GM19468 (cell line): ENCODE results near the gene GXYLT1.
A peak's percentile ranks its signal among the peaks of the same experiment; 100 is the strongest.
"Not testable (repeated sequence)": the region's sequence is repeated elsewhere in the genome, so short reads cannot be mapped to it uniquely, and the experiment has no call there.

ENCODE experiments used
- ATAC-seq: cut with Tn5 transposase; IDR thresholded peaks from one replicate; pipeline ENCODE4 v1.9.1; 2021; ENCODE audit warnings: mild to moderate bottlenecking, moderate library complexity, moderate number of reproducible peaks; ENCODE audit not compliant: unreplicated experiment; ENCODE audit errors: extremely low read depth

GXYLT1 gene

DNA sequence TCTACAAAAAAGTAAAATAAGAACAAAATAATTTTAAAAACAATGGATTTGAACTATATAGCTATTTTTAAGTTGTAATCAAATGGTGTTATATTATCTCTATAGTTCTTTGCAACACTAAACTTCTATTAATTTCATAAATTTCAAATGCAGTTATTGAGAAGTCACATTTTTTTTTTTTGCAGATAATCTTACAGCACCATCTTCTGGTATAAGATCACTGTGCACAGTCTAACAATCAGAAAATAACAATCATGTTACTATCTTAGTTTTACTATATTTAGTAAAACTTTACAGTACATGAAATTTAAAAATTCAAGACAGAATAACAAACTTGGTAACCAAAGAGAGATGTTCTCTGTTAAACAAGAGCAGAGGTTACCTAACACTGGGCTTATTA lies 40.6 kb downstream of the GXYLT1 start:
- ATAC-seq = no peak

GRCh38 chr12:42103155-42103554 lies 41.5 kb downstream of the GXYLT1 start:
- ATAC-seq = no peak

DNA sequence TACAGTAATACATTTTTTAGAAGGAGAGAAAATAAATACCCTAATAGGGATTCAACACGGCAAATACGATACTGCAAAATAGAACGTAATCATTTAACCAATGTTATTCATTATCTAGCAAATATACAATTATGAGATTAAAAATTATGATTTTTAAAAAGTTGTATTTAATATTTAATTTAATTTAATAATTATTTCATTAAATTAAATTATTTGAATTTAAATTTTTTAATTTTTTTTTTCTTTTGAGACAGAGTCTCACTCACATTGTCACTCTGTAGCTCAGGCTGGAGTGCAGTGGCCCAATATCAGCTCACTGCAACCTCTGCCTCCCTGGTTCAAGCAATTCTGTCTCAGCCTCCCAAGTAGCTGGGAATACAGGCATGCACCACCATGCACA lies 42.0 kb downstream of the GXYLT1 start:
- ATAC-seq = no peak

DNA sequence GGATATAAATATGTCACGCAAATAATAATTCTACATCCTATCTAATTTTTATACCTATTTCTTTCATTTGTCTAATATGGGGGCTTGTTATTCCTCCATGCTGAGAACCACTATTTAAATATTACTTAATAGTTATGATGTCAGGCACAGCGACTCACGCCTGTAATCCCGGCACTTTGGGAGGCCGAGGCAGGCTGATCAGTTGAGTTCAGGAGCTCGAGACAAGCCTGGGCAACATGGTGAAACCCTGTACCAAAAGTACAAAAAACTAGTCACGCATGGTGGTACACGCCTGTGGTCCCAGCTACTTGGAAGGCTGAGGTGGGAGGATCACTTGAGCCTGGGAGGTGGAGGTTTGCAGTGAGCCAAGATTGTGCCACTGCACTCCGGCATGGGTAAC lies 45.2 kb downstream of the GXYLT1 start:
- ATAC-seq = no peak

- peak; percentile 89 for ATAC-seq
Measured at GRCh38 chr12:42097971-42098370, 46.7 kb downstream of the GXYLT1 start.

GRCh38 chr12:42094277-42094676 lies 50.4 kb downstream of the GXYLT1 start:
- ATAC-seq = no peak

- ATAC-seq = no peak
Measured at GRCh38 chr12:42091769-42092168, 52.9 kb downstream of the GXYLT1 start.

- ATAC-seq = no peak
Measured at GRCh38 chr12:42090899-42091298, 53.8 kb downstream of the GXYLT1 start.

GRCh38 chr12:42086031-42086430 lies 58.6 kb downstream of the GXYLT1 start:
- no peak for ATAC-seq

- no peak for ATAC-seq
Measured at GRCh38 chr12:42085594-42085993, 59.1 kb downstream of the GXYLT1 start.

DNA sequence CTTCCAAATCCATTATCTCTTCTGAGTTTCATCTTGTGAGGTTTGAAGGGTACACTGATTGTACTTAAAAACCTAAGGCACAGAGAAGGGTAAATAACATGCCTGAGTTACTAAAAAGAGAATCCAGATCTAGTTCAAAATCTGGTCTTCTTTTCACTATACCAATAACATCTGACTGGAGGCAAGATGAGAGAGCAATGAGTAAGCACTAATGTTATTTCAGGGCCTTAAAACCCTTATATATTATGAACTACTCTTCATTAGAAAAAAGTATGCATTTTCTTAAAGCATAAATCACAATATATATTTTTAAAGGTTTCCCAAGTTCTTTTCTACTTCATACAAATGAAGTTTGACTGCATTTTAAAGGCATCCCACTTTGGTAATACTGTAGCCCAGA lies 60.2 kb downstream of the GXYLT1 start:
- ATAC-seq = no peak

DNA sequence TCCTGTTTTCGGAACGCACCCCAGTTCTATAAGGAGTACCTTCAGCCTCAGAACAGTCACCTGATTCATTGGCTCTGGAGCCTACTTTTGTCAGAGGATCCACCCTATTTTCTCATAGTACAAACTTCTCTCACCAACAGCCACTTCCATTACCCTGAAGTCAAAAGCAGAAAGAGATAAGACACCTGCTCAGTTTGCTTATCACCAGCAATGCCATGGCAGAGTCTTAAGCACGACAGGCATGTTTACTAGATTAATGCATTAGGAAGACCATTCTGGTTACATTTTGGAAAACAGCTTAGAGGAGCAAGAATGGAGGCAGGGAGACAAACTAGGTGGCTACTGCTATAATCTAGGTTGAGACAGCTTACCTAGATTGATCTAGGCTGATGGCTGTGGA lies 67.7 kb downstream of the GXYLT1 start:
- ATAC-seq = no peak

DNA sequence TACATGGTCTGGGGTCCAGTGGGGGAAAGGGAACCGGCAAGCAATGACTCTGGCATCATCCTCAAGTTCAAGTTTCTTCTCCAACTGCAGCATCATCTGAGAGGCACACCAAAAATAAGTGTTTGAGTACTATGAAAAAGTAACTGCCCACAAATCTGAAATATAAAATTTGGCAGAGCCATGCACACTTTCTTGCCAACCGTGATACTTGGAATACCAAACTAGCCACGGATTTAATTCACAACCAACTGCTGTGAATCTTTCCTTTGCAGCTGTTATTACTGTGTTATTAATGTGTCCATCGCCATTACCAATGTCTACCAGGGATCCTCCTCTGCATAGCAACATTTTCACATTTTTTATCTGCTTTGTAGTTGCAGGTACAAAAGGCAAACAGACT lies 74.6 kb downstream of the GXYLT1 start:
- no peak for ATAC-seq

DNA sequence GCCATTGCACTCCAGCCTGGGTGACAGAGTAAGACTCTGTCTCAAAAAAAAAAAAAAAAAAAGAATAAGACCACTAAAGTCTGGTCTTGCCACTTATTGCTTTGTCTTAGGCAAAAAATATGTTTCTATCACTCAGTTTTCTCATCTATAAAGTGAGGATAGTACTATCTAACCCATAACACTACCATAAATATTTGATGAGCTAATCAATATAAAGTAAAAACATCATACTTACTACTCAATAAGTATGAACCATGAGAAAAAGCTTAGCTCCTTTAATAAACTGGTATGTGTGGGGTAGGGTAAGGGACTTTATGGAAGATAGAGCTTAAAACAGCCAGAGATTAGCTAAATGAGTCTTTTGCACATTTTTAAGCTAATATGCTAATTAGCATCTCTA lies 85.5 kb downstream of the GXYLT1 start:
- ATAC-seq = no peak

DNA sequence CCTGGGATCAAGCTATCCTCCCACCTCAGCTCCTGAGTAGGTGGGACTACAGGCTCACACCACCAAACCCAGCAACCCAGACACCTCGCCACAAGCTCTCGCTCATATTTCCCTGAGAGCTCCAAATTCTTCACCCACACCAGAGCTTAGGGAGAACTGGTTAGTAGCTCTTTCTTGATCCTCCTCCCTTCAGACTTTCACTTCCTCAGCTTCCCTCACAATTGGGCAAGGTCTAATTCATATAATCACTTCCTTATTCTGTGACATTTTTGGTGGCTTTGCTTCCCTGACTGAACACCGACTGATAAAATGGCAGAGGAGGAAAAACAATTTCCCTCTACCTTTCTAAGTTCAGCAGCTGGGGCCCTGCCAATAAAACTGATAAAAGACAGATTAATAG lies 88.5 kb downstream of the GXYLT1 start:
- peak; percentile 89 for ATAC-seq

DNA sequence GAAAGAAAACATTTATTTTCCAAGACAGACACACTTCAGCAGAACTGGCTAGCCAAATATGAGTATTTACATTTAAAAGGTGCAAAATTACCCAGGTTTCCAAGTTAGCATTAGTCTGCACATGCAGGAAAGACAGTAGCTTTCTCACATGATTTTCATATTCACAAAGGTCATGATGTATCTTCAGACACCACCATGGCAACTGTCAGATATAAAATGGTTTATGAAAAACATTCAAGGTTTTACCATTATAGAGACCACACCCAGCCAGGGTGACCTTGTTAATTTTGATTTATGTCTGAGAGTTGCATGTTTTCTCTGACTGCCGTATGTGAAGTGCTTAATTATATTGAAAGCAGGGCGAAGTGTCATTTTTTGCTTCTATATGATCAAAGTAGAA lies 91.2 kb downstream of the GXYLT1 start:
- no peak for ATAC-seq

DNA sequence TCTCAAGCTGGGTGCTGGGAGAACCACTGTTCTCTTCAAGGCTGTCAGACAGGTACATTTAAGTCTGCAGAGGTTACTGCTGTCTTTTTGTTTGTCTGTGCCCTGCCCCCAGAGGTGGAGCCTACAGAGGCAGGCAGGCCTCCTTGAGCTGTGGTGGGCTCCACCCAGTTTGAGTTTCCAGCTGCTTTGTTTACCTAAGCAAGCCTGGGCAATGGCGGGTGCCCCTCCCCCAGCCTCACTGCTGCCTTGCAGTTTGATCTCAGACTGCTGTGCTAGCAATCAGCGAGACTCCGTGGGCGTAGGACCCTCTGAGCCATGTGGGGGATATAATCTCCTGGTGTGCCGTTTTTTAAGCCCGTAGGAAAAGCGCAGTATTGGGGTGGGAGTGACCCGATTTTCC lies 95.7 kb downstream of the GXYLT1 start:
- ATAC-seq = not testable (repeated sequence)

DNA sequence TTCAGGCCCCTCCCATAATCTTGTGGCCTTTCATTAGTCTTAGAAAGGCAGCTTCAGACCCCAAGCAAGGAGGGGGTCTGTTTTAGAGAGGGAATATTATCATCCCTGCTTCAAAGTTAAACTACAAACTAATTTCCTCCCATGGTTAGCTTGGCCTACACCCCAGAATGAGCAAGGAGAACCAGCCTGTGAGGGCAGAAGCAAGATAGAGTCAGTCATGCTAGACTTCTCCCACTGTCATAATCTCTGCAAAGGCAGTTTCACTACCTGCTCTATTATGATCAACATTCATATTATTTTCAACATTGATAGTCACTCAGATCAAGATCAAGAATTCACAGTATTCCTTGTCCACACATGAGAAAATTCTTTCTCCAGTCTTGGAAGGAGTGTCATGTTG lies 105.1 kb downstream of the GXYLT1 start:
- no peak for ATAC-seq

DNA sequence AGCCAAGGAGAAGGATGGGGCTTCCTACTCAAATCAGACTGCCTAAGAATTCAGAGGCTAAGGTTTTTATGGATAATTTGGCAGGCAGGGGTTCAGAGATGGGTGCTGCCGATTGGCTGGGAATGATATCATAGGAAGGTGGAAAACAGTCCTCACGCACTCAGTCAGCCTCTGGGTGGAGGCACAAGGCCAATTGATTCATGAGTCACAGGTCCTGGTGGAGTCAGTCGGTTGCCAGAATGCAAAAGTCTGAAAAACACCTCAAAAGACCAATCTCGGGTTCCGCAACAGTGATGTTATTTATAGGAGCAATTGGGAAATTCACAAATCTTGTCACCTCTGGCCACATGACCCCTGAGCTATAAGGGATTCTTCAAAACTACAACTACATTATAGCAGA lies 105.5 kb downstream of the GXYLT1 start:
- no peak for ATAC-seq

DNA sequence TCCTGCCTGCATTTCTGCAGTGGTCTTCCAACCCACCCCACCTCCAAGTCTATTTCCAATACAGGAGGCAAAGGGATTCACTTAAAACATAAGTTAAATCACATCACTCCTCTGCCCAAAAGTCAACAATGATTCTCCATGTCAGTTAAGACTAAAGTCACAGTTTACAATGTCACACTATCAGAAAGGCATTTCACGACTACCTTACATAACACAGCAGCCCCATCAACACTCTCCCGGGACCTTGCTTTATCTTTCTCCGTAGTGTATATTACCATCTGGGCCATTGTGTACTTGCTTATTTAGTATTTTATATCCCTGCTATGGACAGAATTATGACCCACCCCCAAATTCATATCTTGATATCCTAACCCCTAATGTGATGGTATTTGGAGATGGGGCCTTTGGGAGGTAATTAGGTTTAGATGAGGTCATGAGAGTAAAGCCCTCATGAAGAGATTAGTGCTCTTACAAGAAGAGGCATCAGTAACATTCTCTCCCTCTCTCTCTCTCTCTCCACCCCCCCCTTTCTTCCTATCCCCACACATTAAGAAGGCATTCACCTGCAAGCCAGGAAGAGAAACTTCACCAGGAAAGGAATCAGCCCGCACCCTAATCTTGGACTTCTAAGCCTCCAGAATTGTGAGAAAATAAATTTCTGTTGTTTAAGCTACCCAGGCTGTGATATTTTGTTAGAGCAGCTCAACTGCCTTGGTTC lies 112.7 kb downstream of the GXYLT1 start:
- no peak for ATAC-seq
